Liver (tissue), 9 donors: Measurements from ENCODE around the gene CDKL5. TPM values are rescaled to one million over a fixed set of nuclear protein-coding genes. Genes with fewer than 3 reads are reported as not detected.

Experiments
- DNase-seq: peaks from one replicate; pipeline ENCODE4 v3.0.0-alpha.2; 2017; ENCODE audit warnings: low spot score
- H3K27ac ChIP-seq, 2 donors: one replicate each; pipeline ENCODE4 v1.7.0; 2013; ENCODE audit warnings: inconsistent platforms in 2 of 2, low read length in 2 of 2, control low read depth in 1 of 2, low read depth in 1 of 2, mild to moderate bottlenecking in 1 of 2
- H3K27me3 ChIP-seq, 4 donors: one replicate each; pipeline versions ENCODE4 v1.6.1 to v1.7.0; 2013; ENCODE audit warnings: low read length in 3 of 4, inconsistent platforms in 1 of 4, mild to moderate bottlenecking in 1 of 4, moderate library complexity in 1 of 4; ENCODE audit not compliant: control insufficient read depth in 4 of 4, insufficient read depth in 4 of 4
- H3K36me3 ChIP-seq, 4 donors: one replicate each; pipeline versions ENCODE4 v1.6.1 to v1.7.0; 2013; ENCODE audit warnings: low read length in 3 of 4, mild to moderate bottlenecking in 3 of 4, low read depth in 1 of 4, moderate library complexity in 1 of 4; ENCODE audit not compliant: control insufficient read depth in 4 of 4, insufficient read depth in 3 of 4
- H3K4me1 ChIP-seq, 4 donors: one replicate each; pipeline versions ENCODE4 v1.6.1 to v1.7.0; 2013; ENCODE audit warnings: low read length in 3 of 4, mild to moderate bottlenecking in 3 of 4, moderate library complexity in 1 of 4; ENCODE audit not compliant: control insufficient read depth in 4 of 4, insufficient read depth in 4 of 4
- H3K4me3 ChIP-seq, 3 donors: one replicate each; pipeline versions ENCODE4 v1.6.1 to v1.7.0; 2013; ENCODE audit warnings: low read length in 3 of 3, control low read depth in 1 of 3, low read depth in 1 of 3, mild to moderate bottlenecking in 1 of 3
- H3K9ac ChIP-seq, 2 donors: one replicate each; pipeline ENCODE4 v1.7.0; 2013; ENCODE audit warnings: low read length in 2 of 2, mild to moderate bottlenecking in 2 of 2, moderate library complexity in 2 of 2, control low read depth in 1 of 2, low read depth in 1 of 2
- H3K9me3 ChIP-seq, 4 donors: one replicate each; pipeline versions ENCODE4 v1.6.1 to v1.7.0; 2013; ENCODE audit warnings: low read length in 3 of 4; ENCODE audit not compliant: control insufficient read depth in 4 of 4
- EGR1 ChIP-seq, 2 donors: IDR thresholded peaks; 2 replicates each; pipeline ENCODE4 v1.6.1; 2016 to 2018; ENCODE audit warnings: antibody characterized with exemption in 2 of 2, low read depth in 2 of 2
- FOXA1 ChIP-seq: IDR thresholded peaks from 2 replicates; pipeline ENCODE4 v1.6.1; 2016; ENCODE audit warnings: antibody characterized with exemption
- GABPA ChIP-seq, 2 donors: IDR thresholded peaks in 1 of 2; conservative IDR thresholded peaks in 1 of 2; 2 replicates each; pipeline ENCODE4 v1.6.1; 2016; ENCODE audit warnings: antibody characterized with exemption in 2 of 2, mild to moderate bottlenecking in 1 of 2, moderate library complexity in 1 of 2
- HNF4A ChIP-seq, 2 donors: conservative IDR thresholded peaks; 2 replicates each; pipeline ENCODE4 v1.6.1; 2016; ENCODE audit warnings: antibody characterized with exemption in 2 of 2, mild to moderate bottlenecking in 2 of 2
- HNF4G ChIP-seq: IDR thresholded peaks from 2 replicates; pipeline ENCODE4 v1.6.1; 2016; ENCODE audit warnings: antibody characterized with exemption
- JUND ChIP-seq, 2 donors: IDR thresholded peaks; 2 replicates each; pipeline ENCODE4 v1.6.1; 2016; ENCODE audit warnings: antibody characterized with exemption in 2 of 2
- RAD21 ChIP-seq, 2 donors: IDR thresholded peaks; 2 replicates each; pipeline ENCODE4 v1.6.1; 2016; ENCODE audit warnings: antibody characterized with exemption in 2 of 2, mild to moderate bottlenecking in 2 of 2
- RXRA ChIP-seq, 2 donors: IDR thresholded peaks; 2 replicates each; pipeline ENCODE4 v1.6.1; 2017 to 2018; ENCODE audit warnings: antibody characterized with exemption in 2 of 2, mild to moderate bottlenecking in 1 of 2
- SP1 ChIP-seq: IDR thresholded peaks from 2 replicates; pipeline ENCODE4 v1.6.1; 2018; ENCODE audit warnings: antibody characterized with exemption, mild to moderate bottlenecking
- TAF1 ChIP-seq: conservative IDR thresholded peaks from 2 replicates; pipeline ENCODE4 v1.6.1; 2016; ENCODE audit warnings: antibody characterized with exemption, mild to moderate bottlenecking
- WGBS: extraction: QIAGEN DNeasy Blood & Tissue Kit; methylation state at CpG from one replicate; pipeline ENCODE4 v1.1.7; 2013; 5-methylcytosine and 5-hydroxymethylcytosine counted together
- polyA plus RNA-seq, 2 donors: library from polyadenylated mRNA; stranded (reverse) in 1 of 2; unstranded in 1 of 2; fragments of 200-250 nt in 1 of 2; fragments of >200 nt in 1 of 2; fragmentation: Nextera tagmentation in 1 of 2; extraction: Ambion mirVana in 1 of 2; gene quantifications; one replicate each; pipeline versions ENCODE4 v1.2.1 to v1.2.3, GENCODE V29; 2013 to 2015
- total RNA-seq, 2 donors: library from RNA; depleted of rRNA; stranded (reverse); fragments of >200 nt; gene quantifications; one replicate each; pipeline ENCODE4 v1.2.3, GENCODE V29; 2014
- TF ChIP-seq, protein P1 (sequence below): IDR thresholded peaks from 2 replicates; pipeline ENCODE4 v1.6.1; 2016; ENCODE audit warnings: antibody characterized with exemption
- TF ChIP-seq, protein P2 (sequence below): IDR thresholded peaks from 2 replicates; pipeline ENCODE4 v1.6.1; 2016; ENCODE audit warnings: antibody characterized with exemption
- TF ChIP-seq, protein P3 (sequence below): fragments of 150-350 bp; IDR thresholded peaks from 2 replicates; pipeline ENCODE4 v1.5.1; 2017; ENCODE audit warnings: improper control_type of control experiment, low read depth, low read length; ENCODE audit not compliant: missing input control
- donor health status: healthy.
- donor health status: healthy.
- donor health status: healthy.
- donor health status: healthy.
- donor health status: healthy.

CDKL5 gene
- total and polyA plus RNA-seq, 4 donors, result 0.59 to 3.3 (median 2.0) TPM

DNA sequence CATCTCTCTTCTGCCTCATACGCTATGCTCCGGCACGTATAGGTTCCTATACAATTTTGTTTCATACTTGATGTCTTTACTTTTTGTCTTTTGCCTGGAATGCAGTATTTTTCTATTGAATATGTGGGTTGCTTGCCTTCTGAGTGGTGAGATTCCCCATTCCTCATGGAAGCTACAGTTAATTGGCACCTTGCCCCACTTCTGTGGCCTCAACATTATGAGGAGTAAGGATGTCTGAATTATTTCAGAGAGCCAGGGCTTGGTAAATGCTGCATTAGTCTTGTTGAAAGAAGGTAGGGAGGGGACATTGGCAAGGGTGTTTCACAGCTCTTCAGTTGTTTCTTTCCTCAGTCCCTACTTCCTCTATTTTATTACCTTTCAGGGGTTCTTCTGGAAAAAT, 23.0 kb downstream of the CDKL5 start:
- TF ChIP-seq, protein P1, sequence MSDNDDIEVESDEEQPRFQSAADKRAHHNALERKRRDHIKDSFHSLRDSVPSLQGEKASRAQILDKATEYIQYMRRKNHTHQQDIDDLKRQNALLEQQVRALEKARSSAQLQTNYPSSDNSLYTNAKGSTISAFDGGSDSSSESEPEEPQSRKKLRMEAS, result no peak
- TF ChIP-seq GABPA (IDR thresholded peaks at IDR 0.05 in 1 of 2, conservative IDR thresholded peaks at IDR 0.05 in 1 of 2) (no peak), HNF4G (no peak)
- WGBS, result 100% methylated on average over 3 of the region's 3 CpGs
- no peaks in the 10 kb centered on the region for H3K27me3 ChIP-seq

DNA sequence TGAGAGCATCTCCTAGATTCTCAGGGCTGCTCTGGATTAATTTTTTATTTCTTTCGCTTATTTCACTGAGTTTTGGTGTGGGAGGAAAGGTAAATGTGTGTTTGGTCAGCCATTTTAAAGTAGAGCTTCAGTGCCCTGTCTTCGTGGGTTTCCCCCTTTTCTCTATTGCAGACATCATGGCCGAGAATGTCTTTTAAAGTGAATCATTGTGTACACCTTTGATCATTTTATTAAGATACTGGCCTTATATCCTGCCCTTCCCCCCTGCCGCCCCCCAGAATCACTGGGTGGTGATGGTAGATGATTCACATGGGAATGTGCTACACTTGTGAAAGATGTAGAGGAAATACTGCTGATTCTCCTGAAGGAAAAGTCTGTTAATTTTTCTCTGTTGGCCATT, 23.8 kb downstream of the CDKL5 start:
- WGBS, result 97% methylated on average over 4 of the region's 4 CpGs
- no peak overlapping the region for H3K27ac ChIP-seq
- no peak for DNase-seq
- no peaks in the 10 kb centered on the region for H3K4me1 ChIP-seq
- no peaks in the 10 kb centered on the region for H3K27me3 ChIP-seq
- no peak for TF ChIP-seq RAD21 (IDR thresholded peaks at IDR 0.05)
- no peak for TF ChIP-seq JUND (IDR thresholded peaks at IDR 0.05)
- TF ChIP-seq, protein P2, sequence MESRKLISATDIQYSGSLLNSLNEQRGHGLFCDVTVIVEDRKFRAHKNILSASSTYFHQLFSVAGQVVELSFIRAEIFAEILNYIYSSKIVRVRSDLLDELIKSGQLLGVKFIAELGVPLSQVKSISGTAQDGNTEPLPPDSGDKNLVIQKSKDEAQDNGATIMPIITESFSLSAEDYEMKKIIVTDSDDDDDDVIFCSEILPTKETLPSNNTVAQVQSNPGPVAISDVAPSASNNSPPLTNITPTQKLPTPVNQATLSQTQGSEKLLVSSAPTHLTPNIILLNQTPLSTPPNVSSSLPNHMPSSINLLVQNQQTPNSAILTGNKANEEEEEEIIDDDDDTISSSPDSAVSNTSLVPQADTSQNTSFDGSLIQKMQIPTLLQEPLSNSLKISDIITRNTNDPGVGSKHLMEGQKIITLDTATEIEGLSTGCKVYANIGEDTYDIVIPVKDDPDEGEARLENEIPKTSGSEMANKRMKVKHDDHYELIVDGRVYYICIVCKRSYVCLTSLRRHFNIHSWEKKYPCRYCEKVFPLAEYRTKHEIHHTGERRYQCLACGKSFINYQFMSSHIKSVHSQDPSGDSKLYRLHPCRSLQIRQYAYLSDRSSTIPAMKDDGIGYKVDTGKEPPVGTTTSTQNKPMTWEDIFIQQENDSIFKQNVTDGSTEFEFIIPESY, result no peak
- TF ChIP-seq EGR1 (IDR thresholded peaks at IDR 0.05; ENCODE audit: low read depth in 2 of 2), result no peak
- no peaks in the 10 kb centered on the region for H3K36me3 ChIP-seq
- H3K4me3 ChIP-seq, result no peak overlapping the region
- no peak overlapping the region for H3K9ac ChIP-seq
- no peaks in the 10 kb centered on the region for H3K9me3 ChIP-seq

More for the DNA sequence above, 23.0 kb downstream of the CDKL5 start:
- no peak for DNase-seq
- H3K27ac ChIP-seq, result no peak overlapping the region
- no peaks in the 10 kb centered on the region for H3K4me1 ChIP-seq
- no peak overlapping the region for H3K4me3 ChIP-seq
- H3K9ac ChIP-seq, result no peak overlapping the region
- H3K36me3 ChIP-seq, result no peaks in the 10 kb centered on the region
- no peaks in the 10 kb centered on the region for H3K9me3 ChIP-seq

DNA sequence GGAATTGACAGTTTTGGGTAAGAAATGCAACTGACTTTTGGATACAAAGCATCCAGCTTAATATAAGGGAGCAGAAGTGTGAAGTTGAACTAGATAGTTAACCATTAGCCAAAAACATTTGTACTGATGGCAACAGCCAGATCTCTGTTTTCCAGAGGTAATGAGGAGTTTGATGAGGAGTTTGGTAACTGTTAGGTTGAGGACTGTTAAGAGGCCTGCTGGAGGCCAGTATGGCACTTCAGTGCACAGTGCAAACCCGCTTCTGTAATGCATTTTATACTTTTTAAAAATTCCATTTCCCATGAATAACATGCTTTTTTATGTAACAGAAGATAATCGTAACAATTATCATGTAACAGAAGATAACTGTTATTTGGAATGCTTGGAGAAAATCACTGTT, 30.0 kb downstream of the CDKL5 start:
- H3K4me1 ChIP-seq, result peaks cover 0 to 6% (median 1%) of the 10 kb centered on the region in 4 donors
- no peak overlapping the region for H3K27ac ChIP-seq
- TF ChIP-seq FOXA1 (no peak), HNF4A (conservative IDR thresholded peaks at IDR 0.05) (no peak), EGR1 (IDR thresholded peaks at IDR 0.05; ENCODE audit: low read depth in 2 of 2) (no peak), RXRA (IDR thresholded peaks at IDR 0.05) (no peak), HNF4G (no peak), SP1 (no peak), RAD21 (IDR thresholded peaks at IDR 0.05) (no peak), TAF1 (no peak)
- TF ChIP-seq, protein P3, sequence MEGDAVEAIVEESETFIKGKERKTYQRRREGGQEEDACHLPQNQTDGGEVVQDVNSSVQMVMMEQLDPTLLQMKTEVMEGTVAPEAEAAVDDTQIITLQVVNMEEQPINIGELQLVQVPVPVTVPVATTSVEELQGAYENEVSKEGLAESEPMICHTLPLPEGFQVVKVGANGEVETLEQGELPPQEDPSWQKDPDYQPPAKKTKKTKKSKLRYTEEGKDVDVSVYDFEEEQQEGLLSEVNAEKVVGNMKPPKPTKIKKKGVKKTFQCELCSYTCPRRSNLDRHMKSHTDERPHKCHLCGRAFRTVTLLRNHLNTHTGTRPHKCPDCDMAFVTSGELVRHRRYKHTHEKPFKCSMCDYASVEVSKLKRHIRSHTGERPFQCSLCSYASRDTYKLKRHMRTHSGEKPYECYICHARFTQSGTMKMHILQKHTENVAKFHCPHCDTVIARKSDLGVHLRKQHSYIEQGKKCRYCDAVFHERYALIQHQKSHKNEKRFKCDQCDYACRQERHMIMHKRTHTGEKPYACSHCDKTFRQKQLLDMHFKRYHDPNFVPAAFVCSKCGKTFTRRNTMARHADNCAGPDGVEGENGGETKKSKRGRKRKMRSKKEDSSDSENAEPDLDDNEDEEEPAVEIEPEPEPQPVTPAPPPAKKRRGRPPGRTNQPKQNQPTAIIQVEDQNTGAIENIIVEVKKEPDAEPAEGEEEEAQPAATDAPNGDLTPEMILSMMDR, result no peak
- TF ChIP-seq, protein P2, result no peak
- H3K27me3 ChIP-seq, result no peaks in the 10 kb centered on the region
- no peak overlapping the region for H3K4me3 ChIP-seq
- H3K9ac ChIP-seq, result no peak overlapping the region
- whole genome bisulfite sequencing, result 84% methylated on average over 2 of the region's 2 CpGs
- DNase-seq, result no peak
- no peaks in the 10 kb centered on the region for H3K36me3 ChIP-seq
- H3K9me3 ChIP-seq, result no peaks in the 10 kb centered on the region
